Left kidney (tissue), 2 donors: ENCODE results near the gene TMEM233. TPM values are rescaled to one million over a fixed set of nuclear protein-coding genes. Genes with fewer than 3 reads are reported as not detected.
A peak's percentile ranks its signal among the peaks of the same experiment; 100 is the strongest.
"Not testable (repeated sequence)": the region's sequence is repeated elsewhere in the genome, so short reads cannot be mapped to it uniquely, and the experiment has no call there.

ENCODE experiments used
- DNase-seq: peaks from one replicate; pipeline ENCODE4 v3.0.0-alpha.2; 2013
- polyA plus RNA-seq: library from polyadenylated mRNA; unstranded; fragments of 120-200 nt; gene quantifications from one replicate; pipeline ENCODE4 v1.2.1, GENCODE V29; 2013; ENCODE audit not compliant: insufficient read length

TMEM233 gene
- polyA plus RNA-seq, 1 donor, result 1.7 TPM

GRCh38 chr12:119603767-119604166, 10.2 kb downstream of the TMEM233 start:
- no peak for DNase-seq

GRCh38 chr12:119609358-119609757, 15.8 kb downstream of the TMEM233 start:
- no peak for DNase-seq

- no peak for DNase-seq
Observed at GRCh38 chr12:119613319-119613936, 19.9 kb downstream of the TMEM233 start.

GRCh38 chr12:119614705-119615104, 21.1 kb downstream of the TMEM233 start:
- DNase-seq, result no peak

GRCh38 chr12:119615518-119616475, 22.2 kb downstream of the TMEM233 start:
- DNase-seq, result no peak

GRCh38 chr12:119618328-119618896, 24.8 kb downstream of the TMEM233 start:
- not testable (repeated sequence) for DNase-seq

- no peak for DNase-seq
Observed at GRCh38 chr12:119620490-119620889, 26.9 kb downstream of the TMEM233 start.

GRCh38 chr12:119621878-119622277, 28.3 kb downstream of the TMEM233 start:
- no peak for DNase-seq

- no peak for DNase-seq
Observed at GRCh38 chr12:119624966-119625365, 31.4 kb downstream of the TMEM233 start.

- no peak for DNase-seq
Observed at GRCh38 chr12:119627019-119627643, 33.6 kb downstream of the TMEM233 start.

- DNase-seq, result no peak
Observed at GRCh38 chr12:119627686-119628085, 34.1 kb downstream of the TMEM233 start.

GRCh38 chr12:119630223-119630780, 36.7 kb downstream of the TMEM233 start:
- DNase-seq, result no peak

- no peak for DNase-seq
Observed at GRCh38 chr12:119630962-119631550, 37.5 kb downstream of the TMEM233 start.

GRCh38 chr12:119631930-119632678, 38.5 kb downstream of the TMEM233 start:
- no peak for DNase-seq

- DNase-seq, result peak; percentile 66
Observed at GRCh38 chr12:119634743-119635142, 41.2 kb downstream of the TMEM233 start.

GRCh38 chr12:119642986-119643385, 49.4 kb downstream of the TMEM233 start:
- DNase-seq, result no peak

- DNase-seq, result no peak
Observed at GRCh38 chr12:119644930-119645329, 51.4 kb downstream of the TMEM233 start.

- no peak for DNase-seq
Observed at GRCh38 chr12:119645535-119646059, 52.0 kb downstream of the TMEM233 start.

GRCh38 chr12:119649202-119649808, 55.7 kb downstream of the TMEM233 start:
- DNase-seq, result no peak

GRCh38 chr12:119652665-119653064, 59.1 kb downstream of the TMEM233 start:
- DNase-seq, result no peak
